ENCODE results near the gene HIF1AN. TPM values are rescaled to one million over a fixed set of nuclear protein-coding genes. Genes with fewer than 3 reads are reported as not detected.

HIF1AN gene
- total RNA-seq, 1 donor from 2014 or later = 43.0 TPM

DNA sequence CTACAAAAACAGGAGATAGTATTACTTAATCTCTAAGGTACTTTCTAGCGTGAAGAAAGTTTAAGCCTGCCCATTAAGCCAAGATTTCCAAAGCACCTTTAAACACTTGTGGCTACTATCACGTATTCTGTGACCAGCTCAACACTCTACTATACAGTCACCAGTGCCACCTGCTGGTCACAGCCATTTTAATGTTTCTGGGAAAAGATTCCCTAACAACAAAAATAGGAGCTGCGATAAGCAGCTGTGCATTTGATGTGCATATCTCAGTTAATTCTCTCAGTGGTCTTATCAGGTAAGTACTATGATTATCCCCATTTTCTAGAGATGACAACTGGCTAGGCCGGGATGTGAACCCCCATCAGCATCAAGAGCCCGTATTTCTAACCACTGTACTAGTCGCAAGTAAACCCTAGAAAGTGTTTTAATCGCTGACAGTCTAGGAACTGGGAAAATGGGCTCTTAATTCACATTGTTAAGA lies 16.9 kb upstream of the HIF1AN start:
- intact Hi-C loops (cut with DNase I) = loop anchor here (10.0 kb wide), 1 partner anchor 174 kb away; the partner anchor contains the start of gene SCD
- peak; percentile 50 for DNase-seq

GRCh38 chr10:100519311-100520051 lies 16.3 kb upstream of the HIF1AN start, which contains the start of gene SEC31B:
Gene SEC31B (minus strand): TSS chr10:100519861. CDS start chr10:100516952, 2,909 bp downstream.
- ATAC-seq (ENCODE audit: poor library complexity) = peak; percentile 89
- peak; percentile 63 for DNase-seq
- intact Hi-C loops (cut with DNase I) = loop anchor here (10.0 kb wide), 1 partner anchor 175 kb away; the partner anchor contains the start of gene SCD

More for the DNA sequence above, 16.9 kb upstream of the HIF1AN start:
- peak; percentile 80 for ATAC-seq (ENCODE audit: poor library complexity)

DNA sequence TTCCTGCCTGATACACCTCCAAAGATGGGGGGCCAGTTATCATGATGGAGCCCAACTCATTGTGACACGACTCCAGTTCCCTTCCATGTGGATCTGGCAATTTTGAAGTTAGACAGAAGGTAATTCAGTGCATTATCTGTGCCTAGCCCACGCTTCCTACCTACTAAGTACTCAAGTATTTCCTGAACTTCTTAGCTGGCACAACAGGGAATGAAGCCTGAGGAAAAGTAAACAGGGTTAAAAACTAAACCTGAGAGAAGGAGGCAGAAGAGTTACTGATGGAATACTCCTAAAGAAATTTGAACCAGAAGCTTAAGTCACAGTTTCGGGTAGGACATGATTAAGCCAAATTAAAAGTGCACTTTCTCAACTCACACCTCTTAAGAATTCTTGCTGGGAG lies 14.9 kb upstream of the HIF1AN start:
- DNase-seq = no peak
- no peak for ATAC-seq (ENCODE audit: poor library complexity)
- intact Hi-C loops (cut with DNase I) = no loop called here

- intact Hi-C loops (cut with DNase I) = no loop called here
- no peak for DNase-seq
- no peak for ATAC-seq (ENCODE audit: poor library complexity)
Observed at GRCh38 chr10:100522107-100522801, 13.5 kb upstream of the HIF1AN start.

DNA sequence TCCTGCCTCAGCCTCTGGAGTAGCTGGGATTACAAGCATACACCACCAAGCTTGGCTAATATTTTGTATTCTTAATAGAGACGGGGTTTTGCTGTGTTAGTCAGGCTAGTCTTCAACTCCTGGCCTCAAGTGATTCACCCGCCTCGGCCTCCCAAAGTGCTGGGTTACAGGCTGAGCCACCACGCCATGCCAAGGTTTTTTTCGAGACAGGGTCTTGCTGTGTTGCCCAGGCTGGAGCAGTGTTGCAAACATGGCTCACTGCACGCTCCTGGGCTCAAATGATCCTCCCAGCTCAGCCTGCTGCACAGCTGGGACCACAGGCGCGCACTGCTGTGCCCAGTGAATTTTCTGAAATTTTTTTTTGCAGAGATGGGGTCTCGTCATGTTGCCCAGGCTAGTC lies 12.8 kb upstream of the HIF1AN start:
- no peak for ATAC-seq (ENCODE audit: poor library complexity)
- DNase-seq = no peak
- intact Hi-C loops (cut with DNase I) = no loop called here

- no peak for ATAC-seq (ENCODE audit: poor library complexity)
- no peak for DNase-seq
- intact Hi-C loops (cut with DNase I) = no loop called here
Observed at GRCh38 chr10:100524206-100524605, 11.5 kb upstream of the HIF1AN start.

- intact Hi-C loops (cut with DNase I) = no loop called here
- ATAC-seq (ENCODE audit: poor library complexity) (no peak), DNase-seq (no peak)
Observed at GRCh38 chr10:100524638-100525037, 11.1 kb upstream of the HIF1AN start.

GRCh38 chr10:100528123-100528886 lies 7.4 kb upstream of the HIF1AN start:
- intact Hi-C loops (cut with DNase I) = no loop called here
- no peak for ATAC-seq (ENCODE audit: poor library complexity)
- no peak for DNase-seq

DNA sequence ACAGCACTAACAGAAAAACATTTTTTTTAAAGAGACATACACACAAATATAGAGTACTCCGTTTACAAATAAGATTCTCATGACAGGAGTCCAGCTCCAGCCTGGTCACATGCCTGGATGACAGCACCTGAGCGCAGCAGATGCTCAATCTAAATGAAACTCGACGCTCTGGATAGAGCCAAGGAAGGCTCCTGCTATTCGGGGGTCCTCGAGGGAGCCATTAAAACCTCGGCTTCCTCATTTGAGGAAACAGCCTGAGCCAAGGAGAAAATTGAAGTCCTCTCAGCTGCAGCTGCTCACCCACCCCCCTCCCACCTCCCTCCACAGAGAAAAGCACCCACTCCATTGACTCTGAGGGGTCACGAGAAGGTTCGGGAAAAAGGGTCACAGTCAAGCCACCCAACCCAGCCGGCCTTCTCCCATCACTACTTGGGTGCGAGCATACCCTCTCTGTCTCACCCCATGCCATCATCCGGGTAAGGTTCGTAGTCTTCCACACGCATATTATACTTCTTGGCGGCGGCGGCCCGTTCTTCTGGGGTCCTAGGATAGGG lies 6.7 kb upstream of the HIF1AN start:
- no peak for DNase-seq
- intact Hi-C loops (cut with DNase I) = no loop called here
- no peak for ATAC-seq (ENCODE audit: poor library complexity)

- peak; percentile 97 for ATAC-seq (ENCODE audit: poor library complexity)
- intact Hi-C loops (cut with DNase I) = no loop called here
- DNase-seq = peak; percentile 95
Observed at GRCh38 chr10:100529475-100530298, 6.1 kb upstream of the HIF1AN start, which contains the start of gene NDUFB8. Gene NDUFB8 (minus strand): TSS chr10:100529871. CDS start chr10:100529851, 20 bp downstream.

- intact Hi-C loops (cut with DNase I) = no loop called here
- no peak for ATAC-seq (ENCODE audit: poor library complexity)
Observed at GRCh38 chr10:100531761-100532160, 4.0 kb upstream of the HIF1AN start.

GRCh38 chr10:100534726-100535125 lies 1.0 kb upstream of the HIF1AN start:
- DNase-seq (no peak), ATAC-seq (ENCODE audit: poor library complexity) (no peak)
- intact Hi-C loops (cut with DNase I) = no loop called here

More at GRCh38 chr10:100531761-100532160, 4.0 kb upstream of the HIF1AN start:
- no peak for DNase-seq

DNA sequence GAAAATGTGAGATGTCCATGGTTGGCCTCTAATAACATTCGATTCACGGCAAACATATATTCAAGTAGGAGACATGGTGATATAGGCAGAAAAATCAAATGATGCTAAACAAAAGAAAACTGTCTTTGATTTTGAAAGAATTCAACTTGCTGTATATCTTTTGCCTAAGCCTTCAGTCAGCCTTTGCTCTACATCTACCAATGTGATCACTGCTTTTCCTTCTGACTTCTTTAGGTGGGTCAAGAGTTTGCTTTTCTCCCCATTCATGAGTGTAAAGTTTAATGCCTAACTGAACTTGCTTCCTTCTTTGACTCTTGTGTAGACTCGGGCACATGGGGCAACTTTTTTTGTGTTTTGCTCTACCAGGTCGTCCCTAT lies 417 bp upstream of the HIF1AN start:
- intact Hi-C loops (cut with DNase I) = no loop called here
- ATAC-seq (ENCODE audit: poor library complexity) (peak; percentile 2), DNase-seq (no peak)

DNA sequence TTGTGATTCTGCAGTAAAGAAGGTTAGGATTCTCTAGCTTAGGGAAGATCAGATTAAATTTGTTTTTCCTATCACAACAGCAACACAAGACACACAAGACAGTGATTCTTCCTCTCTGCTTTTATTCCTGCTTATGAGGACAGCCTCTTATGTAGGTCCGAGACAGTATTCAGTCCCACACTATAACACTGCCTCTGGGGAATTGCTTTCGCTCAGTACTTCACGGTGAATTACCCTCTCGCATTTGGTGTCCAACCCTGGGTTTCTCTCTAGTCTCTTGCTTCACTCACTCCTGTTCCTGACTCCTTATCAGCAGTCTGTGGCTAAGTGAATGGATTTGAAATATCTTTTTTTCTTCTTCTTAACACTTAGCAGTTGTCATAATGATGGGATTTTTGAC lies 1.7 kb downstream of the HIF1AN start:
- ATAC-seq (ENCODE audit: poor library complexity) = no peak
- intact Hi-C loops (cut with DNase I) = no loop called here
- DNase-seq = no peak

DNA sequence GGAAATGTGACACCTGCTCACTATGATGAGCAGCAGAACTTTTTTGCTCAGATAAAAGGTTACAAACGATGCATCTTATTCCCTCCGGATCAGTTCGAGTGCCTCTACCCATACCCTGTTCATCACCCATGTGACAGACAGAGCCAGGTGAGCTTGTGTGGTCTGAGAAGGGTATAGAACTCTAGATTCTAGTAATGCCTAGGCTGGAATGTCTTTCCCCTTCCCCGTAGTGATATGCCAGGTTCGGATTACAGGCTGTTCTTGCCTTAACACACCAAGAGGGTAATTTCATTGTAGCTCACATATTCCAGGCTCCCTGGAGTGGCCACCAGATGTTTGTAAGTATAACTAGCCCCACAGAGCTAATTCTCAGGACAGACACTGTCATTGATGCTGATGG lies 9.2 kb downstream of the HIF1AN start:
- intact Hi-C loops (cut with DNase I) = no loop called here
- no peak for DNase-seq
- no peak for ATAC-seq (ENCODE audit: poor library complexity)

- DNase-seq (no peak), ATAC-seq (ENCODE audit: poor library complexity) (no peak)
- intact Hi-C loops (cut with DNase I) = no loop called here
Observed at GRCh38 chr10:100551196-100551595, 15.5 kb downstream of the HIF1AN start.

GRCh38 chr10:100551738-100552137 lies 16.0 kb downstream of the HIF1AN start:
- DNase-seq (no peak), ATAC-seq (ENCODE audit: poor library complexity) (no peak)
- intact Hi-C loops (cut with DNase I) = no loop called here

DNA sequence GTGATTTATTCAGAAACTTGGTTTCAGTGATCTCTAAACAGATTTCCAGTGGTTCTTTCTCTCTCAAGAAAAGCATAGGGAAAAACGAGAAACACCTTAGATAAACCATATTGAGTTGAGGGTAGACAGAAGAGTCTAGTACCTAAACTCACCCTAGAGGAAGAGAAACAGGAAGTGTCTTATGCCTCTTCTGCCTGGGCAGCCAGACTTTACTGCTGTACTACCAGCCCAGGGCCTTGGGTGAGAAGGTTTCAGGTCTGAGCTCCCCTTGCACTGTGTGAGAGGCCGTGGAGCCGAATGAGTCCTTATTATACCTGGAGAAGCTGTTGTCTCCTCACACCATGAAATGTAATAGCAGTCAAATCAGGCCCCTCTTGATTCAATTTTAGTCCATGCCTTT lies 18.2 kb downstream of the HIF1AN start:
- ATAC-seq (ENCODE audit: poor library complexity) (no peak), DNase-seq (no peak)
- intact Hi-C loops (cut with DNase I) = no loop called here
